GM13976 (cell line): ENCODE results near the gene GET4.
A peak's percentile ranks its signal among the peaks of the same experiment; 100 is the strongest.
"Not testable (repeated sequence)": the region's sequence is repeated elsewhere in the genome, so short reads cannot be mapped to it uniquely, and the experiment has no call there.

ENCODE experiments used
- DNase-seq: peaks from one replicate; pipeline ENCODE4 v3.0.0; 2012; ENCODE audit warnings: low spot score
- CTCF ChIP-seq: IDR thresholded peaks from 2 replicates; pipeline ENCODE4 v1.5.1; 2012; ENCODE audit warnings: borderline replicate concordance, mild to moderate bottlenecking; ENCODE audit not compliant: insufficient read depth; ENCODE audit errors: extremely low read depth, missing control alignments, control extremely low read depth
- in situ Hi-C: fragments of 300-500 bp; cut with MboI; formaldehyde crosslinking; loops from one replicate; pipeline ENCODE4 v1.12.0; 2022; ENCODE audit warnings: low sequenced_read_pairs, mixed read lengths, inconsistent platforms; ENCODE audit not compliant: unreplicated experiment

GET4 gene

DNA sequence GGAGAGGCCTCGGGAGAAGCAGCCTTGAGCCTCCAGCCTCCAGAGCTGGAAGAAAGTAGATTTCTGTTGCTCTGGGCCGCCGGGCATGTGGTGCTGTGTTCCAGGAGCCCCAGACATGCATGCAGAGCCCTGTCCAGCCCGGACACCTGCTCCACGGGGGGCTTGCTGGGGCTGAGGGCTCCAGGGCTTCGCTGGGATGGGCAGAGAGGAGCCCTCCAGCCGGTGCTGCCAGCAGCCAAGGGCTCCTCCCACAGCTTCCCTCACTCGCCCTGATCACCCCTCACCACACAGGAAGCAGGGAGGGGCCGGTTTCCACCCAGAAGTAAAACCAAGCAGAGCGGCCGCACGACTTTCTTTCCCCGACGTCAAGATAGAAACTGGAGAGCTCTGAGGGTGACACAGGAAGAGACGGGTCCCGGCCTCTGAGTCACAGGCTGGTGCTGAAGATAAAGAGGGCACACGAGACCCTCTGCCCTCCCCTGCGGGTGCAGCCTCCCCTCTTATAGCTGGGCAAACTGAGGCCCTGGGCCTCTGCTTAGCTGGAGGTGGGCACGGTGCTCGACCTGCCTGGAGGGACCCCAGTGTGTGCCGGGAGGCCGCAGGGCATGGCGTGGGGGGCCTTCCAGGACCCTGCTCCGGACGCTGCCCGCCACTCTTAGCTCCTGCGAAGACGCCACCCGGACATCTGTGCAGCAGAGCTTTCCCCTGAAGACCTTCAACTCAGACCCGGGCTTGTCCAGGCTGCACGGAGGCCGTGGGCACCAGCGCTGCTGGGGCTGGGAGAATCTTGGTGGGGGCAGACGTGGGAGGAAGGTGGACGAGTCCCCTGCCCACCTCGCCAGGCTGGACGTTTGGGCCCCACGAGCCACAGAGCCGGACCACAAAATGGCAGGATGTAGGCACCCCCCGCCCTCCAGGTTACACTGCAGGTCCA lies 47.0 kb downstream of the GET4 start:
- TF ChIP-seq CTCF, result no peak
- in situ Hi-C loops, result no loop called here
- peak; percentile 91 for DNase-seq

DNA sequence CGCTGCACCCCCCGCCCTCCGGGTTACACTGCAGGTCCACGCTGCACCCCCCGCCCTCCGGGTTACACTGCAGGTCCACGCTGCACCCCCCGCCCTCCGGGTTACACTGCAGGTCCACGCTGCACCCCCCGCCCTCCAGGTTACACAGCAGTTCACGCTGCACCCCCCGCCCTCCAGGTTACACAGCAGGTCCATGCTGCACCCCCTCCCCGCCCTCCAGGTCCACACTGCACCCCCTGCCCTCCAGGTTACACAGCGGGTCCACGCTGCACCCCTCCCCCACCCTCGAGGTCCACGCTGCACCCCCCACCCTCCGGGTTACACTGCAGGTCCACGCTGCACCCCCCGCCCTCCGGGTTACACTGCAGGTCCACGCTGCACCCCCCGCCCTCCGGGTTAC lies 47.7 kb downstream of the GET4 start:
- DNase-seq, in situ Hi-C loops: not testable (repeated sequence)

DNA sequence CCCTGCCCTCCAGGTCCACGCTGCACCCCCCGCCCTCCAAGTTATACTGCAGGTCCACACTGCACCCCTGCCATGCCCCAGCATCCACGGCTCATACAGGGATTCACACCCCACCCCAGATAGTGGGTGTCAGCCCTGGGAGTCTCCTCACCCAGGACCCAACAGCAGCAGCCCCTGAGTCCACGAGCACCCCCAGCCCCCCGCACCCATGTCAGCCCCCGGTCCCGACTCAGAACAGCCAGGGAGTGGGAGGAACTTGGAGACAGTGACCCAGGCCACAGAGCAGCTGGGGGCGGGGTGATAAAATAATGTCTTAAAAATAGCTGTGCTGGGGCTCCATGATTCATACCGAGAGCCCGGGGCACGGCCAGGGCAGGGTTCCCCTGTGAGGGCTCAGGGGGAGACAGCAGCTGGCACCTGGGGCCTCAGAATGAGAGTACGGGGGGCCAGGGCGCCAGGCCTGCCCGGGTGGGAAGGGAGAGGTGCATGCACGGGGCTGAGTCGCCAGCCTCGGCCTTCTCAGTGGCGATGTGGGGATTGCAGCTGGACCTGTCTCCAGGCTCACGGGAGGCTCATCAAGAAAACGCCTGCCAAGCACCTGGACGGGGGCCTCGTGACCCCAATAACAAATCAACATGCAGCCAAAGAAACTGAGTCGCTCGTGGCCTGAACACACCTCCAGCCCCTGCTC lies 48.3 kb downstream of the GET4 start:
- in situ Hi-C loops, result no loop called here
- no peak for TF ChIP-seq CTCF
- peak; percentile 83 for DNase-seq

GRCh38 chr7:925601-926000 lies 49.2 kb downstream of the GET4 start:
- no peak for TF ChIP-seq CTCF
- in situ Hi-C loops, result no loop called here
- no peak for DNase-seq

DNA sequence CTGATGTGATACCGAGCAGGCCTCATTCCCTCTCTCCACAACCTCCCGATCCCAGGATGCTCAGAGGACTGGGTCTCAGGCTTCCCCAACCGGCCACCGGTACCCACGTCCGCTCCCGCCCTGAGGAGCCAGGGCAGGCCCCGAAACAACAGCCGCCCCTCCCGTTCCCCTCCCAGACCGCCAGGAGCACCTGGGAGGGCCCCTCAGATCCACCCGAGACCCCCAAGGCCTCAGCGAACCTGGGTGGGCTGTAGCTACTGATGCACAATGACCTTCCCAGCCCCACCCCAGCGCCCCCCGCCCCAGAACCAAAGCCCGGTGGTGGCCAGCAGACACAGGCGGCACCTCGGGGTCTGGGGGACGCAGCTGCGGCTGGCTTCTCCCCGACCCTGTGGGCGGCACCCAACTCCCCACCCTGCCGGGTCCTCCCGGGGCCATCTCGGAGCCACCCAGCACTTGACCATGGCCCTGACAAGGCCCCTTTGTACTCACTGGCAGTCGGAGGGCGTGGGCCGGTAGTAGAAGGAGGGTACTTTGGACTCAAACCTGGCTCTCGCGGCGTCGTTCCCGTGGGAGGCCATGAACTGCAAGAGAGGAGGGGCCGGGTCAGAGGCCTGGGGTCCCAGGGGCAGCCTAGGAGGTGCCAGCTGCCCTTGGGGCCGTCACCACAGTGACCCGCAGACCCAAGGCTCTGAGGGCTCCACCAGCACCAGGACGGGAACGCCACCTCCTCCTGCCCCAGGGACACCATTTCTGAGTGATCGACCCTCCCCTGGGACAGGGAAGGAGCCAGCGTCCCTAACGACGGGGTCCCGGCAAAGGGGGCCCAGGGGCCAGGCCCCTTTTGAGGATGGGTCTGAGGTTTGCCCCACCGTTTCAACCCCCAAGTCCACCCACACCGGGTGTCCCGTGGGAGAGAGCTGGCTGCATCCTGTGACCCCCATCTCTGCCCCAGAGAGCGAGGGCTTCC lies 50.0 kb downstream of the GET4 start:
- in situ Hi-C loops, result no loop called here
- no peak for DNase-seq
- TF ChIP-seq CTCF, result no peak

DNA sequence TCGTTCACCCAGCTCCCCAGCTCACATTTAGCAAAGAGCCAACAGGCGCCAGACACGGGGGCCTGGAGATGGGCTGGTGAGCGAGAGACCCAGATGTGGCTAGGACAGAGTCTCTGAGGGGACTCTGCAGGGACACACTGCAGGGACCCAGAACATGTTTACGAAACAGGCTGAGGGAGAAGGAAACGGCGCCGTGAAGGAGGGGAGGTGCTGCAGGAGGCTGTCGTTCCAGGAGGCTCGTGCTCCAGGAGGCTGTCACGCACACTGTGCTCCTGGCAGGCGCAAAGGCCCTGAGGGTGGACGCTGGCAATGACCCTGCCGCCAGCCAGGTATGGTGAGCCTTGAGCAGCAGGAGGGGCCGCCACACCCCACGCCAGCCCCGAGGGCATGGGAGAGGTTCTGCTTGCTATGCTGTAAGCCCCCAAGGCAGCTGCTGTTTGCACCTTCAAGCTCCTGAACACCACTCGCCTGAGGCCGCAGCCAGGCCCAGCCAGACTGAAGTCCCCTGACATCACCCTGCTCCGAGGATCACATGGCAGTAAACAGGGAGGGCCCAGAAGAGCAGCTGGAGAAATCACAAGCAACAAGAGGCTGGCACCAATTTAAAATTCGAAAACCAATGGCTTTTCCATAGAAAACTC lies 50.8 kb downstream of the GET4 start:
- DNase-seq, result no peak
- TF ChIP-seq CTCF, result no peak
- in situ Hi-C loops, result no loop called here
